ENCODE results near the gene FGF10.
A peak's percentile ranks its signal among the peaks of the same experiment; 100 is the strongest.

Gene FGF10

GRCh38 chr5:44389090-44389822 lies at the start of gene FGF10:
TSS of gene FGF10 (minus strand) at chr5:44389420. CDS start at chr5:44388682, 738 bp downstream.
- no peaks in the 10 kb centered on the region for H3K4me1 ChIP-seq (ENCODE audit: low read length)
- no peaks in the 10 kb centered on the region for H3K9me2 ChIP-seq (replicated peaks; ENCODE audit: insufficient read depth, low read length)
- DNase-seq, result peak; percentile 33
- H3K27me3 ChIP-seq (replicated peaks; ENCODE audit: insufficient read depth, low read length), result no peaks in the 10 kb centered on the region
- peak within 1 kb of the TSS; percentile 58 for H3K4me2 ChIP-seq (ENCODE audit: low read depth, low read length)
- H3K9ac ChIP-seq (ENCODE audit: low read length), result no peak within 1 kb of the TSS; the same call in 1 of the 2 replicates
- no peak within 1 kb of the TSS for H3K27ac ChIP-seq (ENCODE audit: low read length)
- no peaks in the 10 kb centered on the region for H3K36me3 ChIP-seq (replicated peaks; ENCODE audit: insufficient read depth, low read length)
- no peaks in the 10 kb centered on the region for H4K20me1 ChIP-seq (ENCODE audit: insufficient read depth, low read length)
- H3K4me3 ChIP-seq (ENCODE audit: low read length), result peak within 1 kb of the TSS; percentile 58
- TF ChIP-seq CTCF (IDR thresholded peaks at IDR 0.05; ENCODE audit: low read length) (no peak), EZH2 (optimal IDR thresholded peaks at IDR 0.05; ENCODE audit: low read depth, low read length) (no peak), EZH2phosphoT487 (IDR thresholded peaks at IDR 0.05; ENCODE audit: low read length) (no peak)
- H3F3A ChIP-seq (ENCODE audit: insufficient read depth, low read length), result no peaks in the 10 kb centered on the region
- no peaks in the 10 kb centered on the region for H3K9me3 ChIP-seq (replicated peaks; ENCODE audit: insufficient read depth, low read length)
- no peaks in the 10 kb centered on the region for H3K79me2 ChIP-seq (ENCODE audit: low read length)
- peak within 1 kb of the TSS; percentile 59 for H2AFZ ChIP-seq (ENCODE audit: low read length)

DNA sequence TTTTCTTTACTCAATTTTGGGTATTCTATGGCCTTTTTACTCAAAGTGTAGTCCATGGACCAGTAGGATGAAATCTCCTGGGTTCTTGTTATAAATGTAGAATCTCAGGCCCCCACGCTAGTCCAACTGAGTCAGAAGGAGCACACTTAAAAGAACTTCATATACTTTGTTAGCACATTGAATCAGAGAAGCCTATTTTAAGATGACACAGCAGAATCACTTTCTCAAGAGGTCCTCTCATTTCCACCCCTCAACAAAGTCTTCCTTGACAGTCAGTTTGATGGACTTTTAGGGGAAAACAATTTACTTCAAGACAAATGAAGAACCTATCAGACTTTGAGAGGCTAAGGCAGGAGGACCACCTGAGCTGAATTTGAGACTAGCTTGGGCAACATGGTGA lies 37.7 kb upstream of the FGF10 start:
- H3K27me3 ChIP-seq (replicated peaks; ENCODE audit: insufficient read depth, low read length), result no peaks in the 10 kb centered on the region
- H2AFZ ChIP-seq (ENCODE audit: low read length), result no peak overlapping the region
- H3K4me1 ChIP-seq (ENCODE audit: low read length), result no peaks in the 10 kb centered on the region
- H3K9ac ChIP-seq (ENCODE audit: low read length), result no peak overlapping the region
- H3F3A ChIP-seq (ENCODE audit: insufficient read depth, low read length), result no peaks in the 10 kb centered on the region
- H4K20me1 ChIP-seq (ENCODE audit: insufficient read depth, low read length), result no peaks in the 10 kb centered on the region
- H3K27ac ChIP-seq (ENCODE audit: low read length), result no peak overlapping the region
- TF ChIP-seq EZH2 (optimal IDR thresholded peaks at IDR 0.05; ENCODE audit: low read depth, low read length) (no peak), EZH2phosphoT487 (IDR thresholded peaks at IDR 0.05; ENCODE audit: low read length) (no peak), CTCF (IDR thresholded peaks at IDR 0.05; ENCODE audit: low read length) (no peak)
- H3K9me3 ChIP-seq (replicated peaks; ENCODE audit: insufficient read depth, low read length), result no peaks in the 10 kb centered on the region
- no peaks in the 10 kb centered on the region for H3K9me2 ChIP-seq (replicated peaks; ENCODE audit: insufficient read depth, low read length)
- no peak overlapping the region for H3K4me3 ChIP-seq (ENCODE audit: low read length)
- no peaks in the 10 kb centered on the region for H3K79me2 ChIP-seq (ENCODE audit: low read length)
- H3K4me2 ChIP-seq (ENCODE audit: low read depth, low read length), result no peak overlapping the region
- DNase-seq, result no peak
- no peaks in the 10 kb centered on the region for H3K36me3 ChIP-seq (replicated peaks; ENCODE audit: insufficient read depth, low read length)

GRCh38 chr5:44412286-44412685 lies 23.1 kb upstream of the FGF10 start:
- H3K36me3 ChIP-seq (replicated peaks; ENCODE audit: insufficient read depth, low read length), result no peaks in the 10 kb centered on the region

More at GRCh38 chr5:44412286-44412685, 23.1 kb upstream of the FGF10 start:
- Histone ChIP-seq H3K4me1 (ENCODE audit: low read length) (no peaks in the 10 kb centered on the region), H3K79me2 (ENCODE audit: low read length) (no peaks in the 10 kb centered on the region), H3K9me3 (replicated peaks; ENCODE audit: insufficient read depth, low read length) (no peaks in the 10 kb centered on the region), H4K20me1 (ENCODE audit: insufficient read depth, low read length) (no peaks in the 10 kb centered on the region), H2AFZ (ENCODE audit: low read length) (no peak overlapping the region), H3K9me2 (replicated peaks; ENCODE audit: insufficient read depth, low read length) (no peaks in the 10 kb centered on the region), H3K4me3 (ENCODE audit: low read length) (no peak overlapping the region), H3F3A (ENCODE audit: insufficient read depth, low read length) (no peaks in the 10 kb centered on the region), H3K27me3 (replicated peaks; ENCODE audit: insufficient read depth, low read length) (no peaks in the 10 kb centered on the region), H3K9ac (ENCODE audit: low read length) (no peak overlapping the region), H3K27ac (ENCODE audit: low read length) (no peak overlapping the region), H3K4me2 (ENCODE audit: low read depth, low read length) (no peak overlapping the region)
- DNase-seq, result no peak
- no peak for TF ChIP-seq EZH2 (optimal IDR thresholded peaks at IDR 0.05; ENCODE audit: low read depth, low read length)
- no peak for TF ChIP-seq EZH2phosphoT487 (IDR thresholded peaks at IDR 0.05; ENCODE audit: low read length)
- no peak for TF ChIP-seq CTCF (IDR thresholded peaks at IDR 0.05; ENCODE audit: low read length)
